GM19099 (cell line): ENCODE measurements around the gene GPX4.

Source experiments
- POLR2A ChIP-seq: IDR thresholded peaks from 3 replicates; pipeline ENCODE4 v1.6.1; 2011; ENCODE audit warnings: low read depth; ENCODE audit not compliant: insufficient read length; ENCODE audit errors: extremely low read depth

The GPX4 gene

GRCh38 chr19:1150333-1151036 is 46.7 kb downstream of the GPX4 start:
- no peak for TF ChIP-seq POLR2A

GRCh38 chr19:1151037-1151724 is 47.4 kb downstream of the GPX4 start:
- no peak for TF ChIP-seq POLR2A

- no peak for TF ChIP-seq POLR2A
Observed at GRCh38 chr19:1151917-1152587, 48.3 kb downstream of the GPX4 start.

- no peak for TF ChIP-seq POLR2A
Observed at GRCh38 chr19:1153891-1154730, 50.3 kb downstream of the GPX4 start.

- TF ChIP-seq POLR2A, result no peak
Observed at GRCh38 chr19:1154731-1155351, 51.0 kb downstream of the GPX4 start.

GRCh38 chr19:1155352-1156304 is 51.8 kb downstream of the GPX4 start:
- TF ChIP-seq POLR2A, result no peak
